Smooth muscle cell (in vitro differentiated cells): Measurements from ENCODE around the gene C13orf46. TPM values are rescaled to one million over a fixed set of nuclear protein-coding genes. Genes with fewer than 3 reads are reported as not detected.

ENCODE experiments used
- DNase-seq: peaks from one replicate; lab custom pipeline; 2025; ENCODE audit not compliant: unreplicated experiment; lab: John Stamatoyannopoulos, UW
- H2AFZ ChIP-seq: fragments of 200-600 bp; sonication (generic); 2 replicates; pipeline ENCODE4 v1.6.0; 2016; ENCODE audit warnings: antibody characterized with exemption, low read depth, mild to moderate bottlenecking
- H3F3A ChIP-seq: fragments of 200-600 bp; sonication (generic); 2 replicates; pipeline ENCODE4 v1.6.0; 2017; ENCODE audit warnings: antibody characterized with exemption, low read depth
- H3K27ac ChIP-seq: fragments of 200-600 bp; sonication (generic); 2 replicates; pipeline ENCODE4 v1.5.1; 2016; ENCODE audit warnings: low read depth, mild to moderate bottlenecking
- H3K27me3 ChIP-seq: fragments of 200-600 bp; sonication (generic); 2 replicates; pipeline ENCODE4 v1.6.1; 2016; ENCODE audit warnings: low read depth, mild to moderate bottlenecking
- H3K36me3 ChIP-seq: fragments of 200-600 bp; sonication (generic); 2 replicates; pipeline ENCODE4 v1.5.1; 2016; ENCODE audit warnings: low read depth
- H3K4me1 ChIP-seq: fragments of 200-600 bp; sonication (generic); 2 replicates; pipeline ENCODE4 v1.5.1; 2016; ENCODE audit warnings: low read depth
- H3K4me2 ChIP-seq: fragments of 200-600 bp; sonication (generic); 2 replicates; pipeline ENCODE4 v1.6.0; 2016; ENCODE audit warnings: mild to moderate bottlenecking
- H3K4me3 ChIP-seq: fragments of 200-600 bp; sonication (generic); 2 replicates; pipeline ENCODE4 v1.5.1; 2016; ENCODE audit warnings: mild to moderate bottlenecking
- H3K79me2 ChIP-seq: fragments of 200-600 bp; sonication (generic); 2 replicates; pipeline ENCODE4 v1.6.0; 2016; ENCODE audit warnings: low read depth, mild to moderate bottlenecking
- H3K9ac ChIP-seq: fragments of 200-600 bp; sonication (generic); 2 replicates; pipeline ENCODE4 v1.6.0; 2016; ENCODE audit warnings: low read depth
- H3K9me3 ChIP-seq: fragments of 200-600 bp; sonication (generic); replicated peaks from 2 replicates; pipeline ENCODE4 v1.5.1; 2016; ENCODE audit warnings: low read depth
- H4K20me1 ChIP-seq: fragments of 200-600 bp; sonication (generic); 2 replicates; pipeline ENCODE4 v1.6.0; 2016; ENCODE audit warnings: low read depth
- CTCF ChIP-seq: fragments of 200-600 bp; sonication (generic); IDR thresholded peaks from 2 replicates; pipeline ENCODE4 v1.5.1; 2017; ENCODE audit warnings: borderline replicate concordance, mild to moderate bottlenecking, antibody characterized with exemption; ENCODE audit not compliant: insufficient read depth, poor library complexity, severe bottlenecking
- WGBS: methylation state at CpG from one replicate; pipeline ENCODE4 v1.1.7; 2016; ENCODE audit warnings: low lambda C conversion rate; 5-methylcytosine and 5-hydroxymethylcytosine counted together
- polyA plus RNA-seq: library from polyadenylated mRNA; unstranded; fragments of >200 nt; fragmentation: Nextera tagmentation; extraction: Ambion mirVana; gene quantifications from 2 replicates; pipeline ENCODE4 v1.2.1, GENCODE V29; 2016
- total RNA-seq: library from RNA; depleted of rRNA; stranded (reverse); fragments of >200 nt; gene quantifications from 2 replicates; pipeline ENCODE4 v1.2.3, GENCODE V29; 2014

The C13orf46 gene
- total and polyA plus RNA-seq, 2 experiments from 2014 or later, result 0.26 to 5.8 TPM

- H3F3A ChIP-seq, result no peaks in the 10 kb centered on the region
- DNase-seq, result no peak
- H3K79me2 ChIP-seq, result no peaks in the 10 kb centered on the region
- no peaks in the 10 kb centered on the region for H3K9me3 ChIP-seq
- H3K36me3 ChIP-seq, result no peaks in the 10 kb centered on the region
- H4K20me1 ChIP-seq, result no peaks in the 10 kb centered on the region
- H3K27me3 ChIP-seq, result no peaks in the 10 kb centered on the region
- H3K4me1 ChIP-seq, result no peaks in the 10 kb centered on the region
- no peak overlapping the region for H3K9ac ChIP-seq
- H3K4me3 ChIP-seq, result no peak overlapping the region
- no peak for TF ChIP-seq CTCF
- 97% methylated on average over 2 of the region's 2 CpGs for WGBS
- H3K4me2 ChIP-seq, result no peak overlapping the region
- H2AFZ ChIP-seq, result no peak overlapping the region
- H3K27ac ChIP-seq, result no peak overlapping the region
Measured at GRCh38 chr13:113965383-113965874, 8.4 kb downstream of the C13orf46 start.

GRCh38 chr13:113964251-113964995 lies 9.5 kb downstream of the C13orf46 start:
- Histone ChIP-seq H4K20me1 (no peaks in the 10 kb centered on the region), H3K4me3 (no peak overlapping the region), H3K27ac (no peak overlapping the region), H3K36me3 (no peaks in the 10 kb centered on the region), H3K27me3 (no peaks in the 10 kb centered on the region), H2AFZ (no peak overlapping the region), H3K9me3 (no peaks in the 10 kb centered on the region), H3K4me1 (no peaks in the 10 kb centered on the region), H3K79me2 (no peaks in the 10 kb centered on the region), H3K9ac (no peak overlapping the region), H3F3A (no peaks in the 10 kb centered on the region), H3K4me2 (no peak overlapping the region)
- WGBS, result 94% methylated on average over 20 of the region's 21 CpGs
- TF ChIP-seq CTCF, result no peak
- no peak for DNase-seq

- 92% methylated on average over 12 of the region's 16 CpGs for WGBS
- Histone ChIP-seq H2AFZ (no peak overlapping the region), H3K27ac (no peak overlapping the region), H3K36me3 (no peaks in the 10 kb centered on the region), H3K4me3 (no peak overlapping the region), H3K9me3 (no peaks in the 10 kb centered on the region), H3K27me3 (no peaks in the 10 kb centered on the region), H4K20me1 (no peaks in the 10 kb centered on the region), H3K9ac (no peak overlapping the region), H3K4me1 (no peaks in the 10 kb centered on the region), H3K79me2 (no peaks in the 10 kb centered on the region), H3K4me2 (no peak overlapping the region), H3F3A (no peaks in the 10 kb centered on the region)
- no peak for TF ChIP-seq CTCF
- no peak for DNase-seq
Measured at GRCh38 chr13:113963376-113963775, 10.5 kb downstream of the C13orf46 start.

- no peak for TF ChIP-seq CTCF
- no peaks in the 10 kb centered on the region for H3K27me3 ChIP-seq
- no peak overlapping the region for H3K4me2 ChIP-seq
- no peaks in the 10 kb centered on the region for H3K79me2 ChIP-seq
- H4K20me1 ChIP-seq, result no peaks in the 10 kb centered on the region
- H3K9me3 ChIP-seq, result no peaks in the 10 kb centered on the region
- H3K9ac ChIP-seq, result no peak overlapping the region
- H3K27ac ChIP-seq, result no peak overlapping the region
- H3K4me1 ChIP-seq, result no peaks in the 10 kb centered on the region
- H3F3A ChIP-seq, result no peaks in the 10 kb centered on the region
- H3K36me3 ChIP-seq, result no peaks in the 10 kb centered on the region
- WGBS, result 96% methylated on average over 6 of the region's 17 CpGs
- no peak overlapping the region for H2AFZ ChIP-seq
- DNase-seq, result no peak
- no peak overlapping the region for H3K4me3 ChIP-seq
Measured at GRCh38 chr13:113962975-113963374, 10.9 kb downstream of the C13orf46 start.
